ENCODE measurements around the gene SCT. TPM values are rescaled to one million over a fixed set of nuclear protein-coding genes. Genes with fewer than 3 reads are reported as not detected.

SCT gene
- total RNA-seq, 1 experiment from 2014 or later = not detected

DNA sequence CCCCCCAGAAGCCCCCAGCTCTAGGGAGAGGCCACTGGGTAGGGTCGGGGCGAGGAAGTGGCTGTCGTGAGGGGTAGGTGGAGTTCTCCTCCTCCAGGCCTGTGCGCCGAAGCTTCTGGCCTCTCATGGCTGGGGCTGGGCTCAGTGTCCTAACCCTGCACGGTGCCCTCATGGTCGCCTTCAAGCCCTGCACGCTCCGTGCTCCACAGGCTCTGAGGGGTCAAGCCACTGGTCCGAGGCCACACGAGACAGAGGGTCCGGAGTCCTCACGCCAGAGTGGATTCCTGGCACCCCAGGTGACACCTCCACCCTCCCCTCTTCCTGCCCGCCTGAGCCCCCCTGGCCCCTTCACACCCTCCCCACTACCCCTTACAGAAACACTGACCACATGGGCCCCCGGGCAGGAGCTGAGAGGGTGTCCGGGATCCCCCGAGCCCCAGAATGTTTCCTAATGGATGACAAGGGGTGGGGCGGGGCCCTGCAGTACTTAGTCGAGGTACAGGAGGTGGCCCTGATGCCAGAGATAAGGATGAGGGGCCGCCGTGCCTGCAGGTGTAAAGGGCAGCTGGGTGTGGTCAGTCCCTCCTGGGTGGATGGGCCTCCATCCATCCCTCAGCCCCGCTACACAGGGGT lies 1.2 kb downstream of the SCT start:
- DNase-seq = no peak
- H3K9me3 Mint-ChIP-seq (ENCODE audit: low read depth, unreplicated experiment) = peaks cover 4% of the 10 kb centered on the region
- H3K27me3 Mint-ChIP-seq (ENCODE audit: unreplicated experiment) = no peaks in the 10 kb centered on the region
- TF ChIP-seq, protein P1, sequence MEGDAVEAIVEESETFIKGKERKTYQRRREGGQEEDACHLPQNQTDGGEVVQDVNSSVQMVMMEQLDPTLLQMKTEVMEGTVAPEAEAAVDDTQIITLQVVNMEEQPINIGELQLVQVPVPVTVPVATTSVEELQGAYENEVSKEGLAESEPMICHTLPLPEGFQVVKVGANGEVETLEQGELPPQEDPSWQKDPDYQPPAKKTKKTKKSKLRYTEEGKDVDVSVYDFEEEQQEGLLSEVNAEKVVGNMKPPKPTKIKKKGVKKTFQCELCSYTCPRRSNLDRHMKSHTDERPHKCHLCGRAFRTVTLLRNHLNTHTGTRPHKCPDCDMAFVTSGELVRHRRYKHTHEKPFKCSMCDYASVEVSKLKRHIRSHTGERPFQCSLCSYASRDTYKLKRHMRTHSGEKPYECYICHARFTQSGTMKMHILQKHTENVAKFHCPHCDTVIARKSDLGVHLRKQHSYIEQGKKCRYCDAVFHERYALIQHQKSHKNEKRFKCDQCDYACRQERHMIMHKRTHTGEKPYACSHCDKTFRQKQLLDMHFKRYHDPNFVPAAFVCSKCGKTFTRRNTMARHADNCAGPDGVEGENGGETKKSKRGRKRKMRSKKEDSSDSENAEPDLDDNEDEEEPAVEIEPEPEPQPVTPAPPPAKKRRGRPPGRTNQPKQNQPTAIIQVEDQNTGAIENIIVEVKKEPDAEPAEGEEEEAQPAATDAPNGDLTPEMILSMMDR (IDR thresholded peaks at IDR 0.05; ENCODE audit: unreplicated experiment) = no peak
- BruUV-seq (replicated peaks) = no TSS peak
- no peak overlapping the region for H3K27ac Mint-ChIP-seq (ENCODE audit: unreplicated experiment)
- CTCF ChIA-PET = no interaction called here
- H3K36me3 Mint-ChIP-seq (ENCODE audit: insufficient read depth, unreplicated experiment) = peaks cover 31% of the 10 kb centered on the region
- H3K4me3 Mint-ChIP-seq (ENCODE audit: low read depth, unreplicated experiment) = peak overlapping the region; percentile 41
- H3K4me1 Mint-ChIP-seq (ENCODE audit: low read depth, unreplicated experiment) = peaks cover 10% of the 10 kb centered on the region
- intact Hi-C loops (cut with micrococcal nuclease; ENCODE audit: unreplicated experiment) = no loop called here

DNA sequence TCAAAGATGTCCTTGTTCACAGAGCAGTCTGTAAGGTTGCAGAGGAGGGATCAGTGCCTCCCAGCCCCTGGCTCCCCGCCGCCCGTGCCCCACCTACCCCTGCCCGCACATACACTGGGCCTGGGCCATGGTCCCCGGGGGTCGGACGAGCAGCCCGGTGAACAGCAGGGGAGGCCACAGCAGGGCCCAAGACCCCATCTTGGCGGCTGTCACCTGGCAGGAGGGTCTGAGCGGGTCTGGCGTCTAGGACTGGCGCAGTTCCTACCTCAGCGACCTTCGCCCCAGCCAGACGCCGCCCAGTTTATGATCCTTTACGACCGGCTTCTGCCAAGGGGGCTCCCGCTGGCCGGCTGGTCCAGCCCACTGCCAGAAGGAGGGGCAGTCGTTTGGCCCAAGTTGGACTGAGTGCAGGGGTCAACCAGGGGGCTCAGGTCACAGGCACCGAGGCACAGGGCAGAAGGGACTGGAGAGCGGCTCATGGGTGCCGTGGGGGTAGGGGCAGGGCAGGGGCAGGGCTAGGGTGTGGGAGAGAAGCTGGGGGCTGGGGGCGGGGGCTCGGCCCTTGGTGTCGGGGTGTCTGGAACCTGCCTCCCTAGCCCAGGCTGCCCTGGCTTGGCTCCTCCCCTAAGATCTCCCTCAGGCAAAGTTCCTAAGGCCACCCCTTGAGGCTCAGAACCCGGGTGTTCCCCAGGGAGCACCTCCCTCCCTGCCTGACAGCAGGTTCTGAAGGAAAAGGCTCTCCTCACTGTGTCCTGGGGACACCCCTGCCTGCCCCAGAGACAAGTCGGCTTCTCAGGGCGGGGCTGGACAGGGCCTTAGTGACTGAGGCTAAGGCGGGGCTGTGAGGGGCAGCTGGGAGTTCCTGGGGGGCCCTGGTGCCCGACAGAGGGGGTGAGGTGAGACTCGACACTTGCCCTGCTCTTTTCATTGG lies 2.0 kb downstream of the SCT start, which contains the start of gene CDHR5:
TSS of gene CDHR5 (minus strand) at position 251 of the 931 bp plus-strand sequence. CDS start at position 198, 53 bp downstream.
- peak within 1 kb of the TSS; percentile 13 for H3K27ac Mint-ChIP-seq (ENCODE audit: unreplicated experiment)
- DNase-seq = no peak
- intact Hi-C loops (cut with micrococcal nuclease; ENCODE audit: unreplicated experiment) = no loop called here
- CTCF ChIA-PET = no interaction called here
- peaks cover 10% of the 10 kb centered on the region for H3K4me1 Mint-ChIP-seq (ENCODE audit: low read depth, unreplicated experiment)
- peaks cover 32% of the 10 kb centered on the region for H3K36me3 Mint-ChIP-seq (ENCODE audit: insufficient read depth, unreplicated experiment)
- peak within 1 kb of the TSS; percentile 41 for H3K4me3 Mint-ChIP-seq (ENCODE audit: low read depth, unreplicated experiment)
- no TSS peak for BruUV-seq (replicated peaks)
- H3K9me3 Mint-ChIP-seq (ENCODE audit: low read depth, unreplicated experiment) = peaks cover 4% of the 10 kb centered on the region
- H3K27me3 Mint-ChIP-seq (ENCODE audit: unreplicated experiment) = no peaks in the 10 kb centered on the region
- TF ChIP-seq, protein P1 (IDR thresholded peaks at IDR 0.05; ENCODE audit: unreplicated experiment) = no peak

DNA sequence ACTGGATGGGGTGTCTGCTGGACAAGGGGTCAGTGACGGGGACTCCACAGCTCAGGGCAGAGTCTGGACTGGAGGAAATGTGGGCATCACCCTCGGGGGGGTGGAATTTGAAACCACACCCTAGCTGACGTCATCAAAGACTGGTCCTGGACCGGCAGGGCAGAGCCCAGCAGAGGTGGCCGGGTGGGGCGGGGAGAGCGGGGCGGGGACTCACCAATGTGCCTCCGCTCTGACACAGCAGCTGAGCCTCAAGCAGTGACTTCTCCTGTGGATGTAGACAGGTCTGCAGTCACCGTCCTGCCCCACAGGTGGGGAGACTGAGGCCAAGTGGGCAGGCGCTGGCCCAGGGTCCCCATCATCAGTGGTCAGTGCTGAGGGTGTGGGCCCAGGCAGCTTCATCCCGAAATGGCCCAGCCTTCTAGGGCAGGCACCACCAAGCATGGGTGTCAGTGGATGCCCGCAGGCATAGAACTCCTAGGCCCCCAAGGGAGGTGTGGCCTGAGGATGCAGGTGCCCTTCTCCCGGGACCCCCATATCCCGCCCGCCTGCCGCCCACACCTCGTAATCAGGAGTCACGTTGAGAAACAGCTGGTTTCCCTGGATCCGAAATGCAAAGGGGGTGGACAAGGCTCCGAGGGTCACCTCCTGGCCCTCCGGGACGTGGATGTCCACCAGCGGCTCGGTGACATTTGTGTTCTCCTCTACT lies 2.8 kb downstream of the SCT start:
- Mint-ChIP-seq H3K9me3 (ENCODE audit: low read depth, unreplicated experiment) (peaks cover 4% of the 10 kb centered on the region), H3K27ac (ENCODE audit: unreplicated experiment) (peak overlapping the region; percentile 13), H3K36me3 (ENCODE audit: insufficient read depth, unreplicated experiment) (peaks cover 35% of the 10 kb centered on the region), H3K27me3 (ENCODE audit: unreplicated experiment) (no peaks in the 10 kb centered on the region), H3K4me3 (ENCODE audit: low read depth, unreplicated experiment) (peak overlapping the region; percentile 41), H3K4me1 (ENCODE audit: low read depth, unreplicated experiment) (peaks cover 10% of the 10 kb centered on the region)
- peak; percentile 82 for DNase-seq
- no TSS peak for BruUV-seq (replicated peaks)
- intact Hi-C loops (cut with micrococcal nuclease; ENCODE audit: unreplicated experiment) = no loop called here
- TF ChIP-seq, protein P1 (IDR thresholded peaks at IDR 0.05; ENCODE audit: unreplicated experiment) = no peak
- CTCF ChIA-PET = interaction anchor here (0.5 kb wide), 2 partner anchors 11 to 761 kb away, joined by 3 read pairs; no protein-coding TSS in a partner anchor

DNA sequence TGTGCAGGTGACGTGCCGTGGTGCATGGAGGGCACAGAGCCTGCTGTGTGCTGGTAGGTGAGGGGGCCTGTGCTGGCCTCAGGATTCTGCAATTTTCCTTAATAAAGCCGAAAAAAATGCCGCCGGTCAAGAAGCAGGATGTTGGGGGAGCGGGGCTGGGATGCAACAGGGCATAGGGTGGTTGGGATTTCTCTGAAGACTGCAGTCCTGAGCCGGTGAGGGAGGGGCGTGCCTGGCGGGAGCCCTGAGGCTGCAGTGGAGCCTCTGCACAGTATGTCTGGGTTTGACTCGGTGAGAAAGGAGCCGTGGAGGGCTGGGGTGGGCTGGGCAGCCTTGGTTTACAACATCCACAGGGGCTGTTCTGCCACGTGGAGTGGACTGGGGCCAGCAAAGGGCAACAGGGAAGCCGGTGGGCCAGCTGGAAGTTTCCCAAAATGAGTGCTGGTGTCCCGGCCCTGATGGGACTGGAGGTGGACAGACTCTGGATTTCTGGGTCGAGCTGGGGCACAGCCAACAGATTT lies 3.6 kb downstream of the SCT start:
- BruUV-seq (replicated peaks) = no TSS peak
- Mint-ChIP-seq H3K9me3 (ENCODE audit: low read depth, unreplicated experiment) (peaks cover 4% of the 10 kb centered on the region), H3K4me3 (ENCODE audit: low read depth, unreplicated experiment) (no peak overlapping the region), H3K27ac (ENCODE audit: unreplicated experiment) (peak overlapping the region; percentile 13), H3K27me3 (ENCODE audit: unreplicated experiment) (no peaks in the 10 kb centered on the region), H3K4me1 (ENCODE audit: low read depth, unreplicated experiment) (peaks cover 10% of the 10 kb centered on the region), H3K36me3 (ENCODE audit: insufficient read depth, unreplicated experiment) (peaks cover 41% of the 10 kb centered on the region)
- intact Hi-C loops (cut with micrococcal nuclease; ENCODE audit: unreplicated experiment) = no loop called here
- no peak for DNase-seq
- TF ChIP-seq, protein P1 (IDR thresholded peaks at IDR 0.05; ENCODE audit: unreplicated experiment) = no peak
- CTCF ChIA-PET = no interaction called here

All from Calu3 (cell line).